HepG2 (cell line): ENCODE data around the gene ADGRB2. TPM values are rescaled to one million over a fixed set of nuclear protein-coding genes. Genes with fewer than 3 reads are reported as not detected.

Source experiments
- ATAC-seq: fragments of 200-7000 bp; cut with Tn5 transposase; 3 replicates; pipeline ENCODE4 v1.9.1; 2020; ENCODE audit warnings: mild to moderate bottlenecking, moderate library complexity
- BruUV-seq: library from RNA; stranded (reverse); fragments of 400-500 nt; replicated peaks from 2 replicates; lab custom pipeline; 2021; lab: Mats Ljungman, UMichigan
- CTCF ChIA-PET: fragments of 300-600 bp; formaldehyde crosslinking; extraction: SDS; loops from one replicate; lab custom pipeline; 2021; ENCODE audit warnings: low total read pairs, inconsistent platforms, low intra/inter-chr PET ratio; lab: Yijun Ruan, JAX
- POLR2A ChIA-PET: fragments of 350-600 bp; sonication (Branson Sonifier 250); formaldehyde crosslinking; loops from one replicate; lab custom pipeline; 2020; ENCODE audit warnings: antibody characterized with exemption, inconsistent platforms; lab: Yijun Ruan, JAX
- DNase-seq: peaks from one replicate; pipeline ENCODE4 v3.0.0-alpha.2; 2015; ENCODE audit warnings: low spot score
- FAIRE-seq: peaks from 3 replicates; lab custom pipeline; 2011; peaks lifted over from hg19 to GRCh38; lab: Jason Lieb, UNC
- H2AFZ ChIP-seq: one replicate; pipeline ENCODE4 v1.6.1; 2011; ENCODE audit warnings: low read length, inconsistent platforms
- H3K27ac ChIP-seq: fragments of 300-600 bp; 3 replicates; pipeline ENCODE4 v1.8.0; 2011; ENCODE audit warnings: mixed run types, mild to moderate bottlenecking, mixed read lengths, low read length, inconsistent platforms; ENCODE audit not compliant: insufficient read depth; ENCODE audit errors: extremely low read length
- H3K27me3 ChIP-seq, 2 experiments: fragments of 200-600 bp in 1 of 2; 2 replicates in 1 of 2; 3 replicates in 1 of 2; pipeline versions ENCODE4 v1.6.0 to v1.8.0; 2011; ENCODE audit warnings: low read length in 2 of 2, mild to moderate bottlenecking in 2 of 2, moderate library complexity in 2 of 2, inconsistent platforms in 1 of 2; ENCODE audit not compliant: insufficient read depth in 2 of 2, control insufficient read depth in 1 of 2
- H3K36me3 ChIP-seq, 2 experiments: fragments of 200-600 bp in 1 of 2; replicated peaks in 1 of 2; 2 replicates in 1 of 2; 3 replicates in 1 of 2; pipeline versions ENCODE4 v1.5.1 to v1.8.0; 2011; ENCODE audit warnings: low read length in 2 of 2, inconsistent platforms in 1 of 2; ENCODE audit not compliant: insufficient read depth in 2 of 2, control insufficient read depth in 1 of 2
- H3K4me1 ChIP-seq: 2 replicates; pipeline ENCODE4 v1.5.1; 2012; ENCODE audit warnings: low read length, inconsistent platforms; ENCODE audit not compliant: insufficient read depth
- H3K4me2 ChIP-seq: 2 replicates; pipeline ENCODE4 v1.6.0; 2011; ENCODE audit warnings: low read depth, low read length, inconsistent platforms
- H3K4me3 ChIP-seq, 3 experiments: fragments of 200-600 bp in 1 of 3; sonication (generic), shearing (Covaris generic) in 1 of 3; replicated peaks in 1 of 3; 2 replicates each; pipeline ENCODE4 v1.5.1; 2011 to 2016; ENCODE audit warnings: low read length in 3 of 3, inconsistent platforms in 2 of 3, low read depth in 2 of 3, mild to moderate bottlenecking in 2 of 3, control low read depth in 1 of 3, mixed read lengths in 1 of 3; ENCODE audit not compliant: insufficient read depth in 1 of 3
- H3K79me2 ChIP-seq: one replicate; pipeline ENCODE4 v1.6.1; 2011; ENCODE audit warnings: low read length, inconsistent platforms; ENCODE audit not compliant: insufficient read depth
- H3K9ac ChIP-seq: 2 replicates; pipeline ENCODE4 v1.6.0; 2011; ENCODE audit warnings: mild to moderate bottlenecking, low read depth, low read length, inconsistent platforms; ENCODE audit not compliant: insufficient read depth
- H3K9me3 ChIP-seq: 2 replicates; pipeline ENCODE4 v1.5.1; 2012; ENCODE audit warnings: mild to moderate bottlenecking, low read length
- H4K20me1 ChIP-seq: 2 replicates; pipeline ENCODE4 v1.6.0; 2011; ENCODE audit warnings: inconsistent platforms, mild to moderate bottlenecking, low read length, moderate library complexity; ENCODE audit not compliant: insufficient read depth
- HMG20B ChIP-seq: conservative IDR thresholded peaks from 2 replicates; pipeline ENCODE4 v1.6.1; 2016; ENCODE audit warnings: missing genetic modification reagents, missing compliant biosample characterization
- SNAPC2 ChIP-seq: sonication (generic); formaldehyde crosslinking; IDR thresholded peaks from 2 replicates; pipeline ENCODE4 v1.8.1; 2022; ENCODE audit warnings: mild to moderate bottlenecking, missing genetic modification reagents
- ZFAT ChIP-seq: sonication (generic); formaldehyde crosslinking; conservative IDR thresholded peaks from 2 replicates; pipeline ENCODE4 v1.8.1; 2023; ENCODE audit warnings: missing genetic modification reagents, inconsistent platforms
- ZNF607 ChIP-seq: sonication (generic); formaldehyde crosslinking; IDR thresholded peaks from 2 replicates; pipeline ENCODE4 v1.5.1; 2020; ENCODE audit warnings: missing genetic modification reagents, mild to moderate bottlenecking, borderline replicate concordance
- ZNF709 ChIP-seq: sonication (generic); formaldehyde crosslinking; IDR thresholded peaks from 2 replicates; pipeline ENCODE4 v1.5.0; 2020; ENCODE audit warnings: mild to moderate bottlenecking, missing genetic modification reagents
- ZSCAN22 ChIP-seq: sonication (generic); formaldehyde crosslinking; IDR thresholded peaks from 2 replicates; pipeline ENCODE4 v1.4.0; 2020; ENCODE audit warnings: mild to moderate bottlenecking, missing genetic modification reagents
- WGBS: methylation state at CpG from one replicate; pipeline ENCODE4 v1.1.6; 2017; ENCODE audit warnings: low lambda C conversion rate; 5-methylcytosine and 5-hydroxymethylcytosine counted together
- in situ Hi-C: cut with HindIII; loops from 2 replicates; pipeline ENCODE4 v1.10.0; 2017; ENCODE audit warnings: low pct_unique_long_range_greater_than_20kb; ENCODE audit not compliant: extremely low pct_ligation_motif_present
- intact Hi-C: fragments of 100-400 bp; cut with micrococcal nuclease; formaldehyde crosslinking; loops from one replicate; pipeline ENCODE4 v1.10.0; 2022; ENCODE audit not compliant: unreplicated experiment
- polyA plus RNA-seq, 8 experiments: library from polyadenylated mRNA; depleted of rRNA in 3 of 8; stranded (reverse) in 7 of 8; unstranded in 1 of 8; fragments of >200 nt; fragmentation: Illumina TruSeq in 4 of 8; extraction: Trizol in 4 of 8; gene quantifications; 2 replicates each; pipeline versions ENCODE4 v1.2.1 to v1.2.3, GENCODE V29; 2011 to 2016; ENCODE audit warnings: low read depth in 4 of 8, missing spikeins in 1 of 8, mixed read lengths in 1 of 8; ENCODE audit not compliant: insufficient read depth in 1 of 8
- total RNA-seq, 5 experiments: library from RNA; depleted of rRNA; stranded (reverse); fragments of >200 nt; fragmentation: Illumina TruSeq; extraction: Trizol; gene quantifications; 2 replicates each; pipeline ENCODE4 v1.2.3, GENCODE V29; 2016; ENCODE audit warnings: low read depth in 1 of 5
- TF ChIP-seq, protein P1 (sequence below): IDR thresholded peaks from 2 replicates; pipeline ENCODE4 v1.6.1; 2016; ENCODE audit warnings: low read depth
- TF ChIP-seq, protein P2 (sequence below): sonication (generic); formaldehyde crosslinking; IDR thresholded peaks from 2 replicates; pipeline ENCODE4 v1.5.1; 2020; ENCODE audit warnings: missing genetic modification reagents, mild to moderate bottlenecking, borderline replicate concordance
- TF ChIP-seq, protein P3 (sequence below): sonication (generic); formaldehyde crosslinking; IDR thresholded peaks from 2 replicates; pipeline ENCODE4 v1.4.0; 2020; ENCODE audit warnings: missing genetic modification reagents

Gene ADGRB2
- total and polyA plus RNA-seq, 2 of the 13 experiments (the other 11 are each of a cell fraction or from before 2014, with no cell fraction given): 0.03 to 0.09 TPM

DNA sequence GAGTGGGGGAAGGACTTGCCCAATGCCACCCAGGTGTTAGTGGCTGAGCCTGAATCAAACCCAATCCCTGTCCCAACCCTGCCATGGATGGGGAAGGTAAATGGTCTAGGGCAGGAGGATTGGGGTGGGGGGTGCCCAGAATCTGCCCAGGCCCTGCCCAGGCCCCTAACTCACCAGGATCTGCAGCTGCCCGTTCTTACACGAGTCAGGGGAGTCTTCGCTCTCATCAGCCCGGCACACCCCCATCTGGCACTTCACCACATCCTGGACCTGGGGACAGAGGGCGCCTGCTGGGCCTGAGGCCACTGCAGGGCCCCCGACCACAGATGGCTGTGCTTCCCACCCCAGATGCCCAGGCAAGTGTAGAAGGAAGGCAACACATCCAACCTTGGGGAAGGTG lies 31.8 kb downstream of the ADGRB2 start:
- intact Hi-C loops: no loop called here

More for the DNA sequence above, 31.8 kb downstream of the ADGRB2 start:
- Histone ChIP-seq H3K27me3 (peaks cover 11 to 72% of the 10 kb centered on the region in 2 experiments), H3K4me2 (no peak overlapping the region), H3K79me2 (no peaks in the 10 kb centered on the region), H3K36me3 (no peaks in the 10 kb centered on the region), H3K27ac (no peak overlapping the region), H3K4me3 (no peak overlapping the region), H3K4me1 (peaks cover 9% of the 10 kb centered on the region; the same call in 1 of the 2 replicates), H4K20me1 (no peaks in the 10 kb centered on the region), H2AFZ (no peak overlapping the region), H3K9me3 (no peaks in the 10 kb centered on the region), H3K9ac (no peak overlapping the region)
- no peak for DNase-seq
- FAIRE-seq: no peak
- 6% methylated on average over 5 of the region's 6 CpGs for WGBS
- POLR2A ChIA-PET: no interaction called here
- BruUV-seq: no TSS peak
- TF ChIP-seq, protein P1, sequence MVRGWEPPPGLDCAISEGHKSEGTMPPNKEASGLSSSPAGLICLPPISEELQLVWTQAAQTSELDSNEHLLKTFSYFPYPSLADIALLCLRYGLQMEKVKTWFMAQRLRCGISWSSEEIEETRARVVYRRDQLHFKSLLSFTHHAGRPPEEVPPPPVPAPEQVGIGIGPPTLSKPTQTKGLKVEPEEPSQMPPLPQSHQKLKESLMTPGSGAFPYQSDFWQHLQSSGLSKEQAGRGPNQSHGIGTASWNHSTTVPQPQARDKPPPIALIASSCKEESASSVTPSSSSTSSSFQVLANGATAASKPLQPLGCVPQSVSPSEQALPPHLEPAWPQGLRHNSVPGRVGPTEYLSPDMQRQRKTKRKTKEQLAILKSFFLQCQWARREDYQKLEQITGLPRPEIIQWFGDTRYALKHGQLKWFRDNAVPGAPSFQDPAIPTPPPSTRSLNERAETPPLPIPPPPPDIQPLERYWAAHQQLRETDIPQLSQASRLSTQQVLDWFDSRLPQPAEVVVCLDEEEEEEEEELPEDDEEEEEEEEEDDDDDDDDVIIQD: no peak
- TF ChIP-seq ZNF607: no peak
- TF ChIP-seq ZNF709: no peak
- no peak for TF ChIP-seq SNAPC2
- TF ChIP-seq ZFAT (CRISPR knock-in tag): no peak
- no peak for TF ChIP-seq HMG20B (CRISPR knock-in tag)
- TF ChIP-seq, protein P2, sequence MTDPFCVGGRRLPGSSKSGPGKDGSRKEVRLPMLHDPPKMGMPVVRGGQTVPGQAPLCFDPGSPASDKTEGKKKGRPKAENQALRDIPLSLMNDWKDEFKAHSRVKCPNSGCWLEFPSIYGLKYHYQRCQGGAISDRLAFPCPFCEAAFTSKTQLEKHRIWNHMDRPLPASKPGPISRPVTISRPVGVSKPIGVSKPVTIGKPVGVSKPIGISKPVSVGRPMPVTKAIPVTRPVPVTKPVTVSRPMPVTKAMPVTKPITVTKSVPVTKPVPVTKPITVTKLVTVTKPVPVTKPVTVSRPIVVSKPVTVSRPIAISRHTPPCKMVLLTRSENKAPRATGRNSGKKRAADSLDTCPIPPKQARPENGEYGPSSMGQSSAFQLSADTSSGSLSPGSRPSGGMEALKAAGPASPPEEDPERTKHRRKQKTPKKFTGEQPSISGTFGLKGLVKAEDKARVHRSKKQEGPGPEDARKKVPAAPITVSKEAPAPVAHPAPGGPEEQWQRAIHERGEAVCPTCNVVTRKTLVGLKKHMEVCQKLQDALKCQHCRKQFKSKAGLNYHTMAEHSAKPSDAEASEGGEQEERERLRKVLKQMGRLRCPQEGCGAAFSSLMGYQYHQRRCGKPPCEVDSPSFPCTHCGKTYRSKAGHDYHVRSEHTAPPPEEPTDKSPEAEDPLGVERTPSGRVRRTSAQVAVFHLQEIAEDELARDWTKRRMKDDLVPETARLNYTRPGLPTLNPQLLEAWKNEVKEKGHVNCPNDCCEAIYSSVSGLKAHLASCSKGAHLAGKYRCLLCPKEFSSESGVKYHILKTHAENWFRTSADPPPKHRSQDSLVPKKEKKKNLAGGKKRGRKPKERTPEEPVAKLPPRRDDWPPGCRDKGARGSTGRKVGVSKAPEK (CRISPR knock-in tag): no peak
- no peak for TF ChIP-seq ZSCAN22
- TF ChIP-seq, protein P3, sequence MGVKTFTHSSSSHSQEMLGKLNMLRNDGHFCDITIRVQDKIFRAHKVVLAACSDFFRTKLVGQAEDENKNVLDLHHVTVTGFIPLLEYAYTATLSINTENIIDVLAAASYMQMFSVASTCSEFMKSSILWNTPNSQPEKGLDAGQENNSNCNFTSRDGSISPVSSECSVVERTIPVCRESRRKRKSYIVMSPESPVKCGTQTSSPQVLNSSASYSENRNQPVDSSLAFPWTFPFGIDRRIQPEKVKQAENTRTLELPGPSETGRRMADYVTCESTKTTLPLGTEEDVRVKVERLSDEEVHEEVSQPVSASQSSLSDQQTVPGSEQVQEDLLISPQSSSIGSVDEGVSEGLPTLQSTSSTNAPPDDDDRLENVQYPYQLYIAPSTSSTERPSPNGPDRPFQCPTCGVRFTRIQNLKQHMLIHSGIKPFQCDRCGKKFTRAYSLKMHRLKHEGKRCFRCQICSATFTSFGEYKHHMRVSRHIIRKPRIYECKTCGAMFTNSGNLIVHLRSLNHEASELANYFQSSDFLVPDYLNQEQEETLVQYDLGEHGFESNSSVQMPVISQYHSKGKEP (CRISPR knock-in tag): no peak
- CTCF ChIA-PET: no interaction called here
- no peak for ATAC-seq
- in situ Hi-C loops: no loop called here
